Endothelial cell of umbilical vein (primary cell): ENCODE measurements around the gene SMAD6. TPM values are rescaled to one million over a fixed set of nuclear protein-coding genes. Genes with fewer than 3 reads are reported as not detected.

ENCODE experiments used
- BruUV-seq: library from RNA; stranded (reverse); fragments of 400-500 nt; replicated peaks from 2 replicates; lab custom pipeline; 2021; lab: Mats Ljungman, UMichigan
- CTCF ChIA-PET: fragments of 300-600, 350-600 bp; sonication (Branson Sonifier 250); formaldehyde crosslinking; loops from one replicate; lab custom pipeline; 2021; ENCODE audit warnings: antibody characterized with exemption, inconsistent platforms; lab: Charles Lee
- POLR2A ChIA-PET: fragments of 300-600, 350-600 bp; sonication (Branson Sonifier 250); formaldehyde crosslinking; loops from one replicate; lab custom pipeline; 2021; ENCODE audit warnings: antibody characterized with exemption, inconsistent platforms; lab: Charles Lee
- DNase-seq: peaks from one replicate; pipeline ENCODE4 v3.0.0-alpha.2; 2011; ENCODE audit warnings: low read depth, low spot score
- FAIRE-seq: peaks from 2 replicates; lab custom pipeline; 2011; peaks lifted over from hg19 to GRCh38; lab: Jason Lieb, UNC
- H2AFZ ChIP-seq: 2 replicates; pipeline ENCODE4 v1.6.0; 2012; ENCODE audit warnings: low read depth, low read length, control low read depth, inconsistent platforms
- H3K27ac ChIP-seq: 2 replicates; pipeline ENCODE4 v1.5.1; 2011; ENCODE audit warnings: low read depth, mild to moderate bottlenecking, control low read depth, low read length, moderate library complexity; ENCODE audit not compliant: insufficient read depth
- H3K27me3 ChIP-seq, 2 experiments: 2 replicates each; pipeline versions ENCODE4 v1.6.0 to v1.6.1; 2011; ENCODE audit warnings: low read length in 2 of 2, mixed read lengths in 1 of 2; ENCODE audit not compliant: control insufficient read depth in 2 of 2, insufficient read depth in 2 of 2
- H3K36me3 ChIP-seq, 2 experiments: 2 replicates in 1 of 2; 3 replicates in 1 of 2; pipeline ENCODE4 v1.5.1; 2011; ENCODE audit warnings: low read length in 2 of 2, mild to moderate bottlenecking in 1 of 2, moderate library complexity in 1 of 2; ENCODE audit not compliant: control insufficient read depth in 2 of 2, insufficient read depth in 2 of 2; ENCODE audit errors: extremely low read depth in 1 of 2
- H3K4me1 ChIP-seq: 3 replicates; pipeline ENCODE4 v1.5.1; 2011; ENCODE audit warnings: mild to moderate bottlenecking, low read length; ENCODE audit not compliant: control insufficient read depth, insufficient read depth; ENCODE audit errors: extremely low read depth
- H3K4me2 ChIP-seq: 2 replicates; pipeline ENCODE4 v1.6.1; 2011; ENCODE audit warnings: low read length, control low read depth, mixed read lengths; ENCODE audit not compliant: insufficient read depth
- H3K4me3 ChIP-seq, 3 experiments: fragments of 200-600 bp in 1 of 3; sonication (generic), shearing (Covaris generic) in 1 of 3; replicated peaks in 1 of 3; 2 replicates each; pipeline ENCODE4 v1.5.1; 2011 to 2016; ENCODE audit warnings: control low read depth in 3 of 3, low read length in 3 of 3, mild to moderate bottlenecking in 2 of 3, inconsistent platforms in 1 of 3, low read depth in 1 of 3, moderate library complexity in 1 of 3; ENCODE audit not compliant: insufficient read depth in 1 of 3
- H3K79me2 ChIP-seq: 2 replicates; pipeline ENCODE4 v1.6.0; 2012; ENCODE audit warnings: low read length, inconsistent platforms; ENCODE audit not compliant: control insufficient read depth, insufficient read depth
- H3K9ac ChIP-seq: replicated peaks from 2 replicates; pipeline ENCODE3; 2011; ENCODE audit warnings: low read length, control low read depth; ENCODE audit not compliant: insufficient read depth; ENCODE audit errors: extremely low read depth
- H3K9me1 ChIP-seq: replicated peaks from 3 replicates; pipeline ENCODE4 v1.6.0; 2011; ENCODE audit warnings: mild to moderate bottlenecking, low read length; ENCODE audit not compliant: control insufficient read depth, insufficient read depth; ENCODE audit errors: extremely low read depth
- H3K9me3 ChIP-seq: replicated peaks from 2 replicates; pipeline ENCODE4 v1.5.1; 2012; ENCODE audit warnings: low read length, inconsistent platforms; ENCODE audit not compliant: control insufficient read depth, insufficient read depth
- H4K20me1 ChIP-seq: replicated peaks from 2 replicates; pipeline ENCODE3; 2011; ENCODE audit warnings: mild to moderate bottlenecking, low read length; ENCODE audit not compliant: control insufficient read depth, insufficient read depth; ENCODE audit errors: extremely low read depth
- CTCF ChIP-seq, 2 donors: IDR thresholded peaks; 1 replicate in 1 of 2; 2 replicates in 1 of 2; pipeline ENCODE4 v1.5.1; 2011; ENCODE audit warnings: low read length in 2 of 2, mild to moderate bottlenecking in 2 of 2, moderate library complexity in 2 of 2, control low read depth in 1 of 2, inconsistent platforms in 1 of 2, low read depth in 1 of 2; ENCODE audit not compliant: insufficient read depth in 1 of 2; ENCODE audit errors: extremely low read depth in 1 of 2
- EZH2 ChIP-seq: IDR thresholded peaks from 2 replicates; pipeline ENCODE4 v1.6.1; 2012; ENCODE audit warnings: borderline replicate concordance, low read depth, mild to moderate bottlenecking, moderate library complexity, low read length, inconsistent platforms; ENCODE audit not compliant: severe bottlenecking
- FOS ChIP-seq: IDR thresholded peaks from 2 replicates; pipeline ENCODE4 v1.6.1; 2011; ENCODE audit warnings: mild to moderate bottlenecking, low read length, moderate library complexity, borderline replicate concordance; ENCODE audit not compliant: insufficient read depth
- GATA2 ChIP-seq: IDR thresholded peaks from 2 replicates; pipeline ENCODE4 v1.7.0; 2011; ENCODE audit warnings: low read depth, mild to moderate bottlenecking, moderate library complexity, mixed read lengths, low read length; ENCODE audit not compliant: insufficient read length, insufficient read depth
- JUN ChIP-seq: IDR thresholded peaks from 2 replicates; pipeline ENCODE4 v1.6.1; 2011; ENCODE audit warnings: borderline replicate concordance, low read depth; ENCODE audit not compliant: insufficient read length, insufficient read depth
- MYC ChIP-seq: IDR thresholded peaks from one replicate; pipeline ENCODE4 v1.6.1; 2011; ENCODE audit warnings: mild to moderate bottlenecking, low read depth, low read length
- POLR2A ChIP-seq: IDR thresholded peaks from 2 replicates; pipeline ENCODE4 v1.6.1; 2012; ENCODE audit warnings: low read depth, mild to moderate bottlenecking, control low read depth, low read length
- POLR2AphosphoS5 ChIP-seq: IDR thresholded peaks from 2 replicates; pipeline ENCODE4 v1.6.1; 2012; ENCODE audit warnings: low read depth, mild to moderate bottlenecking, control low read depth, low read length, moderate library complexity; ENCODE audit not compliant: insufficient read depth
- dilution Hi-C: fragments of 300-500 bp; cut with MboI; formaldehyde crosslinking; loops from one replicate; pipeline ENCODE4 v1.15.0; 2019; ENCODE audit warnings: low sequenced_read_pairs; ENCODE audit not compliant: extremely low pct_ligation_motif_present
- intact Hi-C: fragments of 100-400 bp; cut with micrococcal nuclease; formaldehyde crosslinking; loops from one replicate; pipeline ENCODE4 v1.10.0; 2022
- polyA plus RNA-seq, 4 experiments: library from polyadenylated mRNA; depleted of rRNA in 3 of 4; stranded (reverse) in 3 of 4; unstranded in 1 of 4; fragments of >200 nt; gene quantifications; 2 replicates each; pipeline versions ENCODE4 v1.2.1 to v1.2.3, GENCODE V29; 2011 to 2012; ENCODE audit warnings: missing spikeins in 1 of 4
- total RNA-seq: library from RNA; stranded (reverse); gene quantifications from 2 replicates; pipeline ENCODE4 v1.2.3, GENCODE V29; 2021
- TF ChIP-seq, protein P1 (sequence below): IDR thresholded peaks from 2 replicates; pipeline ENCODE4 v1.6.1; 2011; ENCODE audit not compliant: insufficient read depth, insufficient read length

SMAD6 gene
- total and polyA plus RNA-seq, 2 donors (not counting 3 experiments of a cell fraction or from before 2014, with no cell fraction given) = 7.3 to 12.5 TPM

- no peak for FAIRE-seq
- CTCF ChIA-PET = interaction anchor here (8.1 kb wide), 1 partner anchor 63 kb away, joined by 223 read pairs; no protein-coding TSS in a partner anchor
- no peaks in the 10 kb centered on the region for H3K9me1 ChIP-seq
- peaks cover 0 to 3% of the 10 kb centered on the region in 2 experiments for H3K36me3 ChIP-seq
- POLR2A ChIA-PET = no interaction called here
- no peak overlapping the region for H3K27ac ChIP-seq
- H3K27me3 ChIP-seq = no peaks in the 10 kb centered on the region
- H3K4me1 ChIP-seq = no peaks in the 10 kb centered on the region
- no peaks in the 10 kb centered on the region for H3K9me3 ChIP-seq
- BruUV-seq = no TSS peak
- dilution Hi-C loops = no loop called here
- no peak for TF ChIP-seq EZH2
- TF ChIP-seq JUN = no peak
- TF ChIP-seq POLR2AphosphoS5 = no peak
- TF ChIP-seq FOS = no peak
- TF ChIP-seq GATA2 = no peak
- no peak for TF ChIP-seq POLR2A
- TF ChIP-seq MYC = no peak
- no peak for TF ChIP-seq CTCF (IDR thresholded peaks at IDR 0.05; ENCODE audit: extremely low read depth in 1 of 2, insufficient read depth in 1 of 2, low read depth in 1 of 2, low read length in 2 of 2)
- TF ChIP-seq, protein P1, sequence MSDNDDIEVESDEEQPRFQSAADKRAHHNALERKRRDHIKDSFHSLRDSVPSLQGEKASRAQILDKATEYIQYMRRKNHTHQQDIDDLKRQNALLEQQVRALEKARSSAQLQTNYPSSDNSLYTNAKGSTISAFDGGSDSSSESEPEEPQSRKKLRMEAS = no peak
- no peak overlapping the region for H2AFZ ChIP-seq
- no peak overlapping the region for H3K9ac ChIP-seq
- H4K20me1 ChIP-seq = no peaks in the 10 kb centered on the region
- no peak overlapping the region for H3K4me2 ChIP-seq
- H3K4me3 ChIP-seq = no peak overlapping the region
- intact Hi-C loops = no loop called here
- no peaks in the 10 kb centered on the region for H3K79me2 ChIP-seq
- DNase-seq = no peak
These were observed 84.9 kb downstream of the SMAD6 start for GRCh38 chr15:66786708-66787488.
